Embryonic facial prominence (tissue), 1 donor: ENCODE results near the gene LRRC75A.
"Not testable (repeated sequence)": the region's sequence is repeated elsewhere in the genome, so short reads cannot be mapped to it uniquely, and the experiment has no call there.

Experiments
- DNase-seq: peaks from one replicate; pipeline ENCODE4 v3.0.0-alpha.2; 2016; ENCODE audit errors: extremely low spot score

LRRC75A gene

GRCh38 chr17:16450028-16450427, 42.0 kb downstream of the LRRC75A start:
- DNase-seq = no peak

- DNase-seq = no peak
Measured at GRCh38 chr17:16449121-16449570, 42.8 kb downstream of the LRRC75A start.

DNA sequence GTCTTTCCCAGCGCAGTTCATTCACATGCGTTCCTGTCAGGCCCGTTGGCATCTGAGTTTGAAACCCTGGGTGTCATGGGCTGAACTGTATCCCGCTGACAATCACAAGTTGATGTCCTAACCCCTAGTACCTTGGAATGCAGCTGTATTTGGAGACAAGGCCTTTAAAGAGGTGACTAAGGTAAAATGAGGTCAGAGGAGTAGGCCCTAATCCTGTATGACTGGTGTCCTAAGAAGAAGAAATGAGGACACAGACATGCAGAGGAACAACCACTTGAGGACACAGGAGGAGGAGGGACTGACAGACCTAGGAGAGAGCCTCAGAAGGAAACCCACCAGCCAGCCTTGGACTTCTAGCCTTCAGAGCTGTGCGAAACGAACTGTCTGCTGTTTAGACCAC, 43.5 kb downstream of the LRRC75A start:
- no peak for DNase-seq

DNA sequence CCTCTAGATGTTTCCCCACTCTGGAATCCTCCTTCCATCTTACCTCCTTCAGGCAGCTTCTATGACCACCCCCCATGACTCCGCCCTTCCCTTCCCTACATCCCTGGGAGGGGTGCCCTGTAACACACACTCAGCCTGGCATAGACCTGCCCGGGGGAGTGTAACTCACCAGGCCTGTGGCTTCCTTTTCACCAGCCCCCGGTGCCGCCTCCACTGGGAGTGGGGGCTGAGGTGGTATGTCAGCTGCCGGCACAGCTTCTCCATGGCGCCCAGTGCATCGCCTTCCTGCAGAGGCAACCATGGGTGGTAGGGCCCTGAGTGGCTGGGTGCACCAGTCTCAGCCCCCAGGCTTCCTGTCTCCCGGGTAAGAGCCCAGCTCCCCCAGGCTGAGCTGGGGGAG, 44.3 kb downstream of the LRRC75A start:
- no peak for DNase-seq

- DNase-seq = no peak
Measured at GRCh38 chr17:16446338-16446983, 45.5 kb downstream of the LRRC75A start.

- no peak for DNase-seq
Measured at GRCh38 chr17:16444258-16444886, 47.6 kb downstream of the LRRC75A start.

- no peak for DNase-seq
Measured at GRCh38 chr17:16443511-16444257, 48.3 kb downstream of the LRRC75A start.

GRCh38 chr17:16442594-16443510, 49.1 kb downstream of the LRRC75A start:
- no peak for DNase-seq

- DNase-seq = no peak
Measured at GRCh38 chr17:16442141-16442540, 49.9 kb downstream of the LRRC75A start.

- no peak for DNase-seq
Measured at GRCh38 chr17:16440901-16441629, 50.9 kb downstream of the LRRC75A start.

DNA sequence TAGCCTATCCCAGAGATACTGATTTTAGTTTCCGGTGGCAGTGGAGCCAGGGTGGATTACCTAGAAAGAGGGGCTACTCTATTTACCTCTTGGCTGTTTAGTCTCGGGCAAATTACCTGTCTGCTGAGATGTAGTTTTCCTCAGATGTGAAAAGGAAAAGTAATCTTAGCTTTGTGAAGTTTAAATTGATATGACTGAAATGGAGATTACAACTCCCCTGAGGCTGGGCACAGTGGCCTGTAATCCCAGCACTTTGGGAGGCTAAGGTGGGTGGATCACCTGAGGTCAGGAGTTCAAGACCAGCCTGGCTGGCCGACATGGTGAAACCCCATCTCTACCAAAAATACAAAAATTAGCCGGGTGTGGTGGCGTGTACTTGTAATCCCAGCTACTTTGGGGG, 51.6 kb downstream of the LRRC75A start:
- not testable (repeated sequence) for DNase-seq

- DNase-seq = no peak
Measured at GRCh38 chr17:16439811-16440351, 52.1 kb downstream of the LRRC75A start.

GRCh38 chr17:16439303-16439791, 52.6 kb downstream of the LRRC75A start:
- no peak for DNase-seq

- peak; percentile 98 for DNase-seq
Measured at GRCh38 chr17:16438557-16439302, 53.3 kb downstream of the LRRC75A start.

DNA sequence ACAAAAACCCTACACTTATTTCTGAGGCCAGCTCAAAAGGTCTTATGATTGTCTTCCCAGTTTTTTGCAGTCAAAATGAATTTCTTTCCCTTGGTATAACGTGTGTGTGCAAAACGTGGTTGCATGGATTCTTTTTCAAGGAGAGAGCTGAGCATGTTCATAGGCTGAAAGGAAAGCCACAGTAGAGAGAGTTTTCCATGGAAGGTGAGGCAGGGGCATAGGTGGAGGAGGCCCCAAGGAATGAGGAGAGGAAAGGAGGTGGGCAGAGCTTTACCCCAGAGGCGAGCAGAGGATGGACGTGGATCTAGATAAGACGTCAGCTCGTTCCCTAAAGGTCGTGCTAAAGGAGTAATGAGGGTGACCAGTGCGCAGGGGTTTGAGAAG, 53.8 kb downstream of the LRRC75A start:
- DNase-seq = no peak

DNA sequence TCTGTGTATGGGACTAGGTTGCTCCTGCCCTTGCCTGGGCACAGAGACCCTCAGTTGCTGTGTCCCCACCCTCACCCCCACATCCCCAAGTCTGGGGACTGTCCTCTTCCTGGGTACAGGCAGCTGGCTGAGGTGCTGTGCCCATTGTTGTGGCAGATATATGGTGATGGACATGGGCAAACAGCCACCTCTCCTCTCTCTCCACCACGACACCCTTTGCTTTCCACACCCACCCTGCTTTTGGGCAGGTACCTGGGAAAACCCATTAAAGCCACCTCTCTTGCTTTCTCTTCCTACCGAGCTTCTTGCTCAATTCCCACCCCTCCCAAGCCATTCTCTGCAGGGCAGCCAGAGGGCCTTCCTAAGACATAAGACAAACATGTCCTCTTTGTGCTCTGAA, 54.9 kb downstream of the LRRC75A start:
- DNase-seq = no peak

- DNase-seq = no peak
Measured at GRCh38 chr17:16435925-16436886, 55.8 kb downstream of the LRRC75A start.

DNA sequence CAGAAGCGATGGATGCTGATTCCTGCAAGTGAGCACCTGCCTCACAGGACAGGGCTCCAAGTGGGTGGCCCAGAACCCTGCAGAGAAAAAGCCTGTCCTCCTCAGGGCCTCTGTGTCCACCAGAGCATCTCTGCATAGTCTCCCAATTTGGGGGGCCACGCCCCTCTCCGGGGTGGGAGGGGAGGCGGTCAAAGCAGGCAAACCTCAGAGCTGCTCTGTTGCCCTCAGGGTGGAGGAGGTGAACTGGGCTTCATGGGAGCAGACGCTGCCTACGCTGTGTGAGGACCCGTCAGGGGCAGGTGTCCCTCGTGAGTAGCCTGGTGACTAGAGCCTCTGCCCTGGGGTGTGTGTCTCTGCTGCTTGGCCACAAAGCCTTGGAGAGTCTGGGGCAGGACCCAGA, 57.3 kb downstream of the LRRC75A start:
- no peak for DNase-seq

DNA sequence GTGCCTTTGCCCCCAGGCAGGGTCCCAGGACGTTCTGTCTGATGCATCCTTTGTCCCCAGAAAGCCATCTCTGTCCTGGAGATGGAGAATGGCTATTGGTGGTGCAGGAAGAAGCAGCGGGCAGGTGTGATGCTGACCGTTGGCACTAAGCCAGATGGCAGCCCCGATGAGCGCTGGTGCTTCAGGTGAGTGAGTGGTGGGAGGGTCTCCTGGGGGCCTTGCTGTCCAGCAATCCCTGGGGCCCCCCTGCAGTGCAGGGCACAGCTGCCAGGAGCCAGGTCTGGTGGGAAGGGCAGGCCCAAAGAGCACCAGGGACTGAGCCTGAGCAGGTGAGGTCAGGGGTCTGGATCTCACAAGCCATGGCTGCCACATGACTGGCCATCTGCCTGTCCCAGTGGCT, 58.5 kb downstream of the LRRC75A start:
- DNase-seq = no peak
